GM12878 (cell line): ENCODE data around the gene BUB1B. TPM values are rescaled to one million over a fixed set of nuclear protein-coding genes. Genes with fewer than 3 reads are reported as not detected.

Experiments used
- ATAC-seq: fragments of 200-7000 bp; cut with Tn5 transposase; 3 replicates; pipeline ENCODE4 v1.9.1; 2020; ENCODE audit warnings: mild to moderate bottlenecking, moderate library complexity
- BruUV-seq: library from RNA; stranded (reverse); fragments of 400-500 nt; replicated peaks from 2 replicates; lab custom pipeline; 2021; lab: Mats Ljungman, UMichigan
- CTCF ChIA-PET: fragments of 300-600 bp; sonication (Branson Sonifier 250); formaldehyde crosslinking; extraction: SDS; loops from one replicate; lab custom pipeline; 2021; ENCODE audit warnings: inconsistent platforms; lab: Yijun Ruan, JAX
- POLR2A ChIA-PET: fragments of 350-600 bp; formaldehyde crosslinking; extraction: SDS; loops from one replicate; lab custom pipeline; 2021; ENCODE audit warnings: inconsistent platforms; lab: Charles Lee
- RAD21 ChIA-PET: fragments of 300-600 bp; sonication (Branson Sonifier 250); formaldehyde crosslinking; loops from one replicate; lab custom pipeline; 2023; ENCODE audit warnings: antibody characterized with exemption; ENCODE audit not compliant: unreplicated experiment; lab: Charles Lee
- SMC1A ChIA-PET: fragments of 300-600 bp; sonication (Branson Sonifier 250); formaldehyde crosslinking; loops from one replicate; lab custom pipeline; 2023; ENCODE audit not compliant: unreplicated experiment, uncharacterized antibody; lab: Charles Lee
- DNase-seq: peaks from one replicate; pipeline ENCODE4 v3.0.0-alpha.2; 2011; ENCODE audit warnings: low read depth, low spot score
- FAIRE-seq: peaks from 3 replicates; lab custom pipeline; 2011; peaks lifted over from hg19 to GRCh38; lab: Jason Lieb, UNC
- H2AFZ ChIP-seq: 2 replicates; pipeline ENCODE4 v1.6.0; 2011; ENCODE audit warnings: low read depth, low read length, control low read depth; ENCODE audit not compliant: control insufficient read depth
- H3K27ac ChIP-seq: 2 replicates; pipeline ENCODE4 v1.5.1; 2011; ENCODE audit warnings: control low read depth; ENCODE audit not compliant: control insufficient read depth, insufficient read depth
- H3K27me3 ChIP-seq, 2 experiments: replicated peaks in 1 of 2; 2 replicates each; pipeline versions ENCODE4 v1.6.0 to v1.6.1; 2011; ENCODE audit warnings: low read length in 1 of 2; ENCODE audit not compliant: control insufficient read depth in 2 of 2, insufficient read depth in 2 of 2
- H3K36me3 ChIP-seq, 2 experiments: 2 replicates each; pipeline ENCODE4 v1.5.1; 2011; ENCODE audit warnings: low read length in 1 of 2; ENCODE audit not compliant: control insufficient read depth in 2 of 2, insufficient read depth in 2 of 2
- H3K4me1 ChIP-seq: 2 replicates; pipeline ENCODE4 v1.6.1; 2011; ENCODE audit warnings: mild to moderate bottlenecking, low read length, moderate library complexity, mixed read lengths; ENCODE audit not compliant: control insufficient read depth, insufficient read depth
- H3K4me2 ChIP-seq: 2 replicates; pipeline ENCODE4 v1.6.0; 2011; ENCODE audit warnings: control low read depth; ENCODE audit not compliant: control insufficient read depth, insufficient read depth
- H3K4me3 ChIP-seq: fragments of 200-600 bp; sonication (generic); 2 replicates; pipeline ENCODE4 v1.5.1; 2016
- H3K79me2 ChIP-seq: 2 replicates; pipeline ENCODE4 v1.6.0; 2011; ENCODE audit warnings: low read length; ENCODE audit not compliant: control insufficient read depth, insufficient read depth
- H3K9ac ChIP-seq: 2 replicates; pipeline ENCODE4 v1.8.0; 2011; ENCODE audit warnings: low read length, control low read depth, mixed read lengths; ENCODE audit not compliant: control insufficient read depth, insufficient read depth
- H3K9me3 ChIP-seq: replicated peaks from 3 replicates; pipeline ENCODE4 v1.5.1; 2011; ENCODE audit warnings: mild to moderate bottlenecking, low read length; ENCODE audit not compliant: control insufficient read depth, insufficient read depth
- H4K20me1 ChIP-seq: 2 replicates; pipeline ENCODE4 v1.6.0; 2011; ENCODE audit not compliant: control insufficient read depth, insufficient read depth
- CHD2 ChIP-seq: IDR thresholded peaks from 2 replicates; pipeline ENCODE4 v1.6.1; 2011; ENCODE audit warnings: low read depth, low read length, improper control_type of control experiment, borderline replicate concordance
- E4F1 ChIP-seq: fragments of 450-650 bp; IDR thresholded peaks from 2 replicates; pipeline ENCODE4 v1.6.1; 2018; ENCODE audit warnings: borderline replicate concordance, mild to moderate bottlenecking; ENCODE audit not compliant: partially characterized antibody
- ELK1 ChIP-seq: IDR thresholded peaks from 2 replicates; pipeline ENCODE4 v1.6.1; 2012; ENCODE audit warnings: low read depth, low read length, improper control_type of control experiment
- IKZF1 ChIP-seq: fragments of 450-650 bp; conservative IDR thresholded peaks from 2 replicates; pipeline ENCODE4 v1.6.1; 2017; ENCODE audit warnings: antibody characterized with exemption, mild to moderate bottlenecking
- MEF2A ChIP-seq: IDR thresholded peaks from 2 replicates; pipeline ENCODE4 v1.6.1; 2011; ENCODE audit warnings: low read depth, mild to moderate bottlenecking, low read length, moderate library complexity; ENCODE audit not compliant: insufficient read depth
- POU2F2 ChIP-seq: IDR thresholded peaks from 3 replicates; pipeline ENCODE4 v1.6.1; 2011; ENCODE audit warnings: low read depth, mild to moderate bottlenecking, low read length, borderline replicate concordance
- ZNF207 ChIP-seq: fragments of 450-650 bp; IDR thresholded peaks from 2 replicates; pipeline ENCODE4 v1.6.1; 2014; ENCODE audit warnings: antibody characterized with exemption, mild to moderate bottlenecking, borderline replicate concordance
- WGBS: methylation state at CpG from one replicate; pipeline ENCODE4 v1.1.6; 2016; ENCODE audit warnings: low lambda C conversion rate; ENCODE audit not compliant: insufficient replicate concordance, insufficient coverage; ENCODE audit errors: missing lambda C conversion rate; 5-methylcytosine and 5-hydroxymethylcytosine counted together
- in situ Hi-C: fragments of 300-500 bp; cut with MboI; formaldehyde crosslinking; loops from 9 replicates; pipeline ENCODE4 v1.14.3; 2018; ENCODE audit warnings: mixed read lengths
- intact Hi-C: fragments of 100-400 bp; cut with micrococcal nuclease; formaldehyde crosslinking; loops from one replicate; pipeline ENCODE4 v1.14.2; 2022; ENCODE audit not compliant: unreplicated experiment
- polyA plus RNA-seq, 11 experiments: library from polyadenylated mRNA; depleted of rRNA in 4 of 11; unstranded in 6 of 11; stranded (reverse) in 5 of 11; fragments of >200 nt; fragmentation: Nextera tagmentation in 4 of 11; fragmentation: Illumina TruSeq in 1 of 11; extraction: Ambion mirVana in 4 of 11; extraction: Trizol in 1 of 11; gene quantifications; 1 replicate in 1 of 11; 2 replicates in 10 of 11; pipeline versions ENCODE4 v1.2.1 to v1.2.3, GENCODE V29; 2011 to 2016; ENCODE audit warnings: inconsistent platforms in 2 of 11, missing spikeins in 2 of 11, low read depth in 1 of 11
- total RNA-seq, 4 experiments: library from RNA; depleted of rRNA in 3 of 4; stranded (reverse); fragments of >200 nt in 3 of 4; fragmentation: Illumina TruSeq in 1 of 4; extraction: Trizol in 1 of 4; gene quantifications; 2 replicates each; pipeline versions ENCODE4 v1.2.1 to v1.2.3, GENCODE V29; 2013 to 2021
- TF ChIP-seq, protein P1 (sequence below): IDR thresholded peaks from 2 replicates; pipeline ENCODE4 v1.6.1; 2012; ENCODE audit warnings: mild to moderate bottlenecking, low read depth, low read length

The BUB1B gene
- total and polyA plus RNA-seq, 10 of the 15 experiments (the other 5 are each of a cell fraction or from before 2014, with no cell fraction given) = 29.1 to 98.6 (median 77.3) TPM

DNA sequence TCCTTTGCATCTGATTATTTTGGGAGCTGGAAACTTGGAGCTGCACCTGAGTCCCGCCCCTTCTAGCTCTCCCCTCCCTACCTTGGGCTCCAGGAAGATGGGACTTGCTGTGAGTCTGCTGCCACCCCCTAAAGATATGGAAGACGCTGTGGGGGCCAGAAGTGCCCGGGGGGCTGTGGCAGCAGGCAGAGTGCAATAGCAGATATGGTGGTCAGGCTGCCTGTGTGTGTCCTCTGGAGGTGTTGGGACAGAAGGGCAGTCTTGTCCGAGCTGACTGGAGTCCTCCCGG lies 78.5 kb downstream of the BUB1B start (continued):
- TF ChIP-seq, protein P1, sequence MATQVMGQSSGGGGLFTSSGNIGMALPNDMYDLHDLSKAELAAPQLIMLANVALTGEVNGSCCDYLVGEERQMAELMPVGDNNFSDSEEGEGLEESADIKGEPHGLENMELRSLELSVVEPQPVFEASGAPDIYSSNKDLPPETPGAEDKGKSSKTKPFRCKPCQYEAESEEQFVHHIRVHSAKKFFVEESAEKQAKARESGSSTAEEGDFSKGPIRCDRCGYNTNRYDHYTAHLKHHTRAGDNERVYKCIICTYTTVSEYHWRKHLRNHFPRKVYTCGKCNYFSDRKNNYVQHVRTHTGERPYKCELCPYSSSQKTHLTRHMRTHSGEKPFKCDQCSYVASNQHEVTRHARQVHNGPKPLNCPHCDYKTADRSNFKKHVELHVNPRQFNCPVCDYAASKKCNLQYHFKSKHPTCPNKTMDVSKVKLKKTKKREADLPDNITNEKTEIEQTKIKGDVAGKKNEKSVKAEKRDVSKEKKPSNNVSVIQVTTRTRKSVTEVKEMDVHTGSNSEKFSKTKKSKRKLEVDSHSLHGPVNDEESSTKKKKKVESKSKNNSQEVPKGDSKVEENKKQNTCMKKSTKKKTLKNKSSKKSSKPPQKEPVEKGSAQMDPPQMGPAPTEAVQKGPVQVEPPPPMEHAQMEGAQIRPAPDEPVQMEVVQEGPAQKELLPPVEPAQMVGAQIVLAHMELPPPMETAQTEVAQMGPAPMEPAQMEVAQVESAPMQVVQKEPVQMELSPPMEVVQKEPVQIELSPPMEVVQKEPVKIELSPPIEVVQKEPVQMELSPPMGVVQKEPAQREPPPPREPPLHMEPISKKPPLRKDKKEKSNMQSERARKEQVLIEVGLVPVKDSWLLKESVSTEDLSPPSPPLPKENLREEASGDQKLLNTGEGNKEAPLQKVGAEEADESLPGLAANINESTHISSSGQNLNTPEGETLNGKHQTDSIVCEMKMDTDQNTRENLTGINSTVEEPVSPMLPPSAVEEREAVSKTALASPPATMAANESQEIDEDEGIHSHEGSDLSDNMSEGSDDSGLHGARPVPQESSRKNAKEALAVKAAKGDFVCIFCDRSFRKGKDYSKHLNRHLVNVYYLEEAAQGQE = no peak
- no peak for TF ChIP-seq ELK1
- TF ChIP-seq ZNF207 = no peak
- TF ChIP-seq CHD2 = no peak

- Histone ChIP-seq H3K27me3 (no peaks in the 10 kb centered on the region; a peak in 1 of 4 replicates), H3K9me3 (no peaks in the 10 kb centered on the region), H3K36me3 (no peaks in the 10 kb centered on the region), H3K4me2 (no peak overlapping the region), H4K20me1 (no peaks in the 10 kb centered on the region), H2AFZ (no peak overlapping the region), H3K79me2 (no peaks in the 10 kb centered on the region), H3K4me1 (peaks cover 7% of the 10 kb centered on the region), H3K27ac (no peak overlapping the region), H3K4me3 (no peak overlapping the region), H3K9ac (no peak overlapping the region)
- WGBS = 65% methylated on average over 16 of the region's 19 CpGs
- ChIA-PET RAD21 (interaction anchor here (1.4 kb wide), 1 partner anchor 35 kb away, joined by 4 read pairs; no protein-coding TSS in a partner anchor), POLR2A (no interaction called here), SMC1A (interaction anchor here (1.2 to 1.5 kb wide), 2 partner anchors 13 to 29 kb away, joined by 4 to 5 read pairs; no protein-coding TSS in a partner anchor), CTCF (interaction anchor here (1.1 to 2.2 kb wide), 5 partner anchors 10 to 98 kb away, joined by 3 to 15 read pairs (median 6); no protein-coding TSS in a partner anchor)
- in situ Hi-C loops (no loop called here), intact Hi-C loops (no loop called here)
- FAIRE-seq (no peak), DNase-seq (no peak), ATAC-seq (0 out of 3 replicates have a peak, but pooled peaks have one; percentile 9)
- no TSS peak for BruUV-seq
- TF ChIP-seq POU2F2 (no peak), IKZF1 (no peak), E4F1 (no peak), MEF2A (no peak)
- TF ChIP-seq, protein P1 = no peak
Observed at GRCh38 chr15:40239693-40240618, 79.1 kb downstream of the BUB1B start.
